PC-3 (cell line): Measurements from ENCODE around the gene CRIM1.

Source experiments
- CTCF ChIP-seq: fragments of 300-600 bp; sonication (generic); conservative IDR thresholded peaks from 2 replicates; pipeline ENCODE4 v1.5.1; 2017; ENCODE audit warnings: antibody characterized with exemption, low read depth, mild to moderate bottlenecking, low read length
- EZH2 ChIP-seq: fragments of 300-600 bp; sonication (generic); IDR thresholded peaks from one replicate; pipeline ENCODE4 v1.6.1; 2017; ENCODE audit warnings: antibody characterized with exemption, mild to moderate bottlenecking, low read length; ENCODE audit not compliant: unreplicated experiment
- EZH2phosphoT487 ChIP-seq: fragments of 300-600 bp; sonication (generic); IDR thresholded peaks from 2 replicates; pipeline ENCODE4 v1.6.1; 2018; ENCODE audit warnings: mild to moderate bottlenecking, antibody characterized with exemption, low read length, borderline replicate concordance

- TF ChIP-seq CTCF (no peak), EZH2 (no peak), EZH2phosphoT487 (no peak)
Measured at GRCh38 chr2:36423619-36424120, 68.1 kb downstream of the CRIM1 start.
